Hair follicle dermal papilla cell (primary cell): Measurements from ENCODE around the gene ZNF674. TPM values are rescaled to one million over a fixed set of nuclear protein-coding genes. Genes with fewer than 3 reads are reported as not detected.

Source experiments
- small RNA-seq: library from RNA; depleted of rRNA; stranded (forward); fragments of <200 nt; gene quantifications from one replicate; pipeline ENCODE3, GENCODE V24; 2012
- total RNA-seq: library from RNA; depleted of rRNA; stranded (reverse); fragments of >200 nt; gene quantifications from 2 replicates; pipeline ENCODE4 v1.2.3, GENCODE V29; 2012

The ZNF674 gene
- total RNA-seq: 7.3 TPM in 2 replicates

GRCh38 chrX:46545111-46546005 is at the start of gene ZNF674:
TSS of gene ZNF674 (minus strand) at chrX:46545421. CDS start at chrX:46542087, 3,334 bp downstream.

DNA sequence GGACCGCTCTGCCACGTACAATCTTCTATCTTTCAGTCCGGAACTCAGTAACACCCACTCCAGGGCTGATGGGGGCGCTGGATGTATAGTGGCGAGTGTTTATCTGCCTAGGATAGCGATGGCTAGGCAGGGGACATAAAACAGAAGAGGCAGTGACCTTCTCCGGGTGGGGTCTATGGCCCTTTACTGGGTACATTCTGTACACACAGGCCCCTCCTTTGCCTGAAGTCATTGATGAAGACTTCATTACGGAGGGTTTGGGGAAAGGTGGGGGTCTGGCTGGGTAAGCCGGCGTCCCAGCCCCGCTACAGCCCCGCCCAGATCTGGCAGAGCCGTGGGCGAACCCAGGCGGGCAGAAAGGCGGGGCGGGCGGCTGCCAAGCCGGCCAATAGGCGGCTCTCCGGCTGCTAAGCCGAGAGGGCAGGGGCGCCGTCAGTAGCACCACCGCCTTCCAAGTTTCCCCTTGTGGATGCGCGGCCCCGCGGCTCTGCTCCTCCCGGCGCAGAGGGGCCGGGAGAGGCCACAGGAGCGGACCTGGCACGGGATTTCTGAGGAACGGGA is 28.2 kb upstream of the ZNF674 start, which contains the start of gene CHST7:
TSS of gene CHST7 (plus strand) at position 435 of the 561 bp plus-strand sequence. CDS start 167 bp downstream, outside the sequence.

Small RNAs within 50 kb of the gene (small RNA-seq; reads per million reads assigned to genes)
- gene RF00017 (not detected), gene RNU6-50P (not detected)

Other genes with a start within 250 kb of the ZNF674 start
- 11.8 and 19.8 TPM in 2 replicates for gene CHST7, start 28.3 kb upstream of the ZNF674 start, total RNA-seq
- gene SLC9A7, start 213.7 kb upstream of the ZNF674 start, total RNA-seq: 72.3 and 76.9 TPM in 2 replicates